ENCODE measurements around the gene PNMA8A. TPM values are rescaled to one million over a fixed set of nuclear protein-coding genes. Genes with fewer than 3 reads are reported as not detected.

PNMA8A gene
- total and polyA plus RNA-seq, 2 experiments from 2014 or later = 17.8 to 21.7 TPM

- TF ChIP-seq JUNB (IDR thresholded peaks at IDR 0.05; ENCODE audit: unreplicated experiment) = no peak
- TF ChIP-seq NANOG (IDR thresholded peaks at IDR 0.05; ENCODE audit: borderline replicate concordance) = no peak
- no peak for TF ChIP-seq REST (IDR thresholded peaks at IDR 0.05; ENCODE audit: unreplicated experiment)
- TF ChIP-seq ZNF114 (CRISPR knock-in tag; IDR thresholded peaks at IDR 0.05) = no peak
- no peak for TF ChIP-seq EZH2 (IDR thresholded peaks at IDR 0.05; ENCODE audit: low read depth, unreplicated experiment)
- TF ChIP-seq ZNF462 (CRISPR knock-in tag; IDR thresholded peaks at IDR 0.05) = no peak
- TF ChIP-seq POLR2AphosphoS5 (IDR thresholded peaks at IDR 0.05; ENCODE audit: low read depth) = no peak
- TF ChIP-seq, protein P1, sequence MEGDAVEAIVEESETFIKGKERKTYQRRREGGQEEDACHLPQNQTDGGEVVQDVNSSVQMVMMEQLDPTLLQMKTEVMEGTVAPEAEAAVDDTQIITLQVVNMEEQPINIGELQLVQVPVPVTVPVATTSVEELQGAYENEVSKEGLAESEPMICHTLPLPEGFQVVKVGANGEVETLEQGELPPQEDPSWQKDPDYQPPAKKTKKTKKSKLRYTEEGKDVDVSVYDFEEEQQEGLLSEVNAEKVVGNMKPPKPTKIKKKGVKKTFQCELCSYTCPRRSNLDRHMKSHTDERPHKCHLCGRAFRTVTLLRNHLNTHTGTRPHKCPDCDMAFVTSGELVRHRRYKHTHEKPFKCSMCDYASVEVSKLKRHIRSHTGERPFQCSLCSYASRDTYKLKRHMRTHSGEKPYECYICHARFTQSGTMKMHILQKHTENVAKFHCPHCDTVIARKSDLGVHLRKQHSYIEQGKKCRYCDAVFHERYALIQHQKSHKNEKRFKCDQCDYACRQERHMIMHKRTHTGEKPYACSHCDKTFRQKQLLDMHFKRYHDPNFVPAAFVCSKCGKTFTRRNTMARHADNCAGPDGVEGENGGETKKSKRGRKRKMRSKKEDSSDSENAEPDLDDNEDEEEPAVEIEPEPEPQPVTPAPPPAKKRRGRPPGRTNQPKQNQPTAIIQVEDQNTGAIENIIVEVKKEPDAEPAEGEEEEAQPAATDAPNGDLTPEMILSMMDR (conservative IDR thresholded peaks at IDR 0.05; ENCODE audit: low read depth in 2 of 2) = no peak
- TF ChIP-seq CREB1 (CRISPR knock-in tag; IDR thresholded peaks at IDR 0.05; ENCODE audit: low read depth) = no peak
- TF ChIP-seq STAT1 (IDR thresholded peaks at IDR 0.05; ENCODE audit: unreplicated experiment) = no peak
- TF ChIP-seq EZH2phosphoT487 (IDR thresholded peaks at IDR 0.05; ENCODE audit: unreplicated experiment) = no peak
- TF ChIP-seq ETS1 (IDR thresholded peaks at IDR 0.05) = no peak
- no peak for TF ChIP-seq ZNF331 (CRISPR knock-in tag; IDR thresholded peaks at IDR 0.05; ENCODE audit: low read depth)
- Histone ChIP-seq H3K27ac (ENCODE audit: low read depth) (no peak overlapping the region), H3K27me3 (ENCODE audit: insufficient read depth) (no peaks in the 10 kb centered on the region), H3K79me2 (replicated peaks; ENCODE audit: insufficient read depth) (no peaks in the 10 kb centered on the region), H3K4me3 (no peak overlapping the region), H3K4me1 (ENCODE audit: insufficient read depth) (no peaks in the 10 kb centered on the region), H4K20me1 (replicated peaks; ENCODE audit: insufficient read depth) (no peaks in the 10 kb centered on the region; the same call in 1 of the 2 replicates), H3K36me3 (ENCODE audit: insufficient read depth) (no peaks in the 10 kb centered on the region), H3K9me2 (ENCODE audit: insufficient read depth) (no peaks in the 10 kb centered on the region), H2AFZ (no peak overlapping the region), H3F3A (replicated peaks; ENCODE audit: low read depth) (no peaks in the 10 kb centered on the region), H3K4me2 (no peak overlapping the region)
- Mint-ChIP-seq H3K4me1 (no peaks in the 10 kb centered on the region), H3K9me3 (peaks cover 7% of the 10 kb centered on the region; the same call in 2 of the 3 replicates), H3K27me3 (ENCODE audit: insufficient read depth, low read depth, poor library complexity) (no peaks in the 10 kb centered on the region), H3K4me3 (no peak overlapping the region), H3K27ac (no peak overlapping the region), H3K36me3 (ENCODE audit: low read depth) (no peaks in the 10 kb centered on the region)
- no peak for DNase-seq (ENCODE audit: low spot score)
- no peak for ATAC-seq
Observed at GRCh38 chr19:46450737-46451136, 20.6 kb downstream of the PNMA8A start.
